ENCODE data around the gene CCDC191.

- TF ChIP-seq NFIC (IDR thresholded peaks at IDR 0.05) (no peak), CEBPB (IDR thresholded peaks at IDR 0.05) (no peak), TCF12 (IDR thresholded peaks at IDR 0.05; ENCODE audit: low read depth) (no peak), USF1 (IDR thresholded peaks at IDR 0.05) (no peak)
Observed at GRCh38 chr3:114034787-114035545, 21.4 kb downstream of the CCDC191 start.

Measured in Ishikawa (cell line).